Sigmoid colon (tissue), 4 donors: Measurements from ENCODE around the gene TMPRSS4.

ENCODE experiments used
- CTCF ChIP-seq, 4 experiments: fragments of 450-650 bp in 3 of 4; fragments of 200-600 bp in 1 of 4; IDR thresholded peaks; one replicate each; pipeline ENCODE4 v1.5.1; 2016 to 2019; ENCODE audit warnings: antibody characterized with exemption in 4 of 4, mild to moderate bottlenecking in 3 of 4, moderate library complexity in 2 of 4
- EP300 ChIP-seq, 4 donors: sonication (generic); formaldehyde crosslinking; IDR thresholded peaks; one replicate each; pipeline ENCODE4 v1.6.1; 2017; ENCODE audit warnings: antibody characterized with exemption in 4 of 4
- POLR2A ChIP-seq, 2 donors: fragments of 450-650 bp; IDR thresholded peaks; one replicate each; pipeline ENCODE4 v1.6.1; 2016; ENCODE audit warnings: antibody characterized with exemption in 2 of 2, mild to moderate bottlenecking in 2 of 2, moderate library complexity in 2 of 2
- POLR2AphosphoS5 ChIP-seq, 4 donors: sonication (generic); formaldehyde crosslinking; IDR thresholded peaks; one replicate each; pipeline ENCODE4 v1.6.1; 2017; ENCODE audit warnings: antibody characterized with exemption in 4 of 4

- TF ChIP-seq POLR2AphosphoS5 (IDR thresholded peaks at IDR 0.05): no peak
- no peak for TF ChIP-seq CTCF (IDR thresholded peaks at IDR 0.05)
- no peak for TF ChIP-seq POLR2A (IDR thresholded peaks at IDR 0.05)
- no peak for TF ChIP-seq EP300 (IDR thresholded peaks at IDR 0.05)
Measured at GRCh38 chr11:118067006-118067405, 9.9 kb upstream of the TMPRSS4 start.
